GM18519 (cell line): ENCODE data around the gene HES6.

Experiments used
- ATAC-seq: cut with Tn5 transposase; IDR thresholded peaks from one replicate; pipeline ENCODE4 v1.9.1; 2021; ENCODE audit warnings: mild to moderate bottlenecking, moderate library complexity; ENCODE audit not compliant: unreplicated experiment, low FRiP score

The HES6 gene

GRCh38 chr2:238203094-238203972 is 36.5 kb downstream of the HES6 start, which contains the start of gene ILKAP:
Gene ILKAP, minus strand, starts transcription at chr2:238203695. Its CDS starts 142 bp downstream, at chr2:238203553.
- peak; percentile 84 for ATAC-seq

GRCh38 chr2:238202326-238203093 is 37.3 kb downstream of the HES6 start:
- no peak for ATAC-seq

GRCh38 chr2:238190445-238190844 is 49.4 kb downstream of the HES6 start:
- ATAC-seq, result no peak
